ENCODE measurements around the gene KLF16.

DNA sequence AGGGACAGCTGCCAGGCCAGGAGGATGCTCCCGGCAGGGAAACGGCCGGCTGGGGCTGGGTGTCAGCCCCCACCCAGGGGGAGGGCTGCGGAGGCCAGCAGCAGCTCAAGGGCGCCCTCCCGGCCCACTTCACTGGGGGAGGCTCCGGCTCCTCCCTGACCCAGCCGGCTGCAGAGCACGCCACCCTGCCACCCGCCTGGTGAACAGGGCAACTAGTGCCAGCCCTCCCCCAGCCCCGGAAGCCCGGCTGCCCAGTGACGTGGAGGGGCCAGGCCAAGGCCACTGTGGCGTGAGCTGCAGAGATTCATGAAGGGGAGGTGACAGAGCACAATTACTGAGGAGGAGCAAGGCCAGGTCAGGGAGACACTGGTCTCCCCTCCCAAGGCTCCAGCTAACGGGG is 29.8 kb downstream of the KLF16 start:
- TF ChIP-seq CTCF (IDR thresholded peaks at IDR 0.05) (no peak), POLR2A (IDR thresholded peaks at IDR 0.05) (no peak), POLR2AphosphoS5 (IDR thresholded peaks at IDR 0.05) (no peak)

Data from gastroesophageal sphincter (tissue), 3 donors.